LNCaP clone FGC (cell line): ENCODE results near the gene WDFY1.

Experiments
- DNase-seq: peaks from one replicate; pipeline ENCODE4 v3.0.0-alpha.2; 2011; ENCODE audit warnings: low read depth
- H3K4me3 ChIP-seq: 2 replicates; pipeline ENCODE4 v1.5.1; 2011; ENCODE audit warnings: mild to moderate bottlenecking, low read depth, low read length, control low read depth
- TF ChIP-seq, protein P1 (sequence below): IDR thresholded peaks from 2 replicates; pipeline ENCODE4 v1.5.1; 2012; ENCODE audit warnings: mild to moderate bottlenecking; ENCODE audit not compliant: control insufficient read depth, insufficient read depth; ENCODE audit errors: extremely low read depth

The WDFY1 gene

GRCh38 chr2:223897669-223898330 lies 47.3 kb downstream of the WDFY1 start:
- H3K4me3 ChIP-seq: no peak overlapping the region
- TF ChIP-seq, protein P1, sequence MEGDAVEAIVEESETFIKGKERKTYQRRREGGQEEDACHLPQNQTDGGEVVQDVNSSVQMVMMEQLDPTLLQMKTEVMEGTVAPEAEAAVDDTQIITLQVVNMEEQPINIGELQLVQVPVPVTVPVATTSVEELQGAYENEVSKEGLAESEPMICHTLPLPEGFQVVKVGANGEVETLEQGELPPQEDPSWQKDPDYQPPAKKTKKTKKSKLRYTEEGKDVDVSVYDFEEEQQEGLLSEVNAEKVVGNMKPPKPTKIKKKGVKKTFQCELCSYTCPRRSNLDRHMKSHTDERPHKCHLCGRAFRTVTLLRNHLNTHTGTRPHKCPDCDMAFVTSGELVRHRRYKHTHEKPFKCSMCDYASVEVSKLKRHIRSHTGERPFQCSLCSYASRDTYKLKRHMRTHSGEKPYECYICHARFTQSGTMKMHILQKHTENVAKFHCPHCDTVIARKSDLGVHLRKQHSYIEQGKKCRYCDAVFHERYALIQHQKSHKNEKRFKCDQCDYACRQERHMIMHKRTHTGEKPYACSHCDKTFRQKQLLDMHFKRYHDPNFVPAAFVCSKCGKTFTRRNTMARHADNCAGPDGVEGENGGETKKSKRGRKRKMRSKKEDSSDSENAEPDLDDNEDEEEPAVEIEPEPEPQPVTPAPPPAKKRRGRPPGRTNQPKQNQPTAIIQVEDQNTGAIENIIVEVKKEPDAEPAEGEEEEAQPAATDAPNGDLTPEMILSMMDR: no peak
- DNase-seq: no peak

- TF ChIP-seq, protein P1: no peak
- DNase-seq: no peak
These were observed 48.3 kb downstream of the WDFY1 start for GRCh38 chr2:223896833-223897311.

DNA sequence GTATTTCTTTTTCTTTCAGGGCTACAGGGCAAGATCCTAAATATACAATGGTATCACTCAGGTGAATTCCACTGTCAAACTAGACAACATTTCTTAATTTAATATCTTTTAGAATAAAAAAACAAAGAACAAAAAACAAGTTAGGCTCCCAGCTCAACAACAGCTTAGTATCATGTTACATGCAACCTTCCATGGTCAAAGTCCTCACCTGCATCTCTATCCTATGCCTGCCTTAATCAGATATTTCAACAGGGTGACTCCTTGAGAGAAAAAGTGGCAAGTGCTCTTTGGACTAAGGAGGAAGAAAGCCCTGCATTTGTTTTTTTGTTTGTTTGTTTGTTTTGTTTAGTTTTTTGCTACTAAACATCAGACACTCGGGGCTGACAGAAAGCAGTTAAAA lies 50.2 kb downstream of the WDFY1 start:
- TF ChIP-seq, protein P1: no peak
- no peak overlapping the region for H3K4me3 ChIP-seq
- DNase-seq: no peak

More at GRCh38 chr2:223896833-223897311, 48.3 kb downstream of the WDFY1 start:
- no peak overlapping the region for H3K4me3 ChIP-seq

DNA sequence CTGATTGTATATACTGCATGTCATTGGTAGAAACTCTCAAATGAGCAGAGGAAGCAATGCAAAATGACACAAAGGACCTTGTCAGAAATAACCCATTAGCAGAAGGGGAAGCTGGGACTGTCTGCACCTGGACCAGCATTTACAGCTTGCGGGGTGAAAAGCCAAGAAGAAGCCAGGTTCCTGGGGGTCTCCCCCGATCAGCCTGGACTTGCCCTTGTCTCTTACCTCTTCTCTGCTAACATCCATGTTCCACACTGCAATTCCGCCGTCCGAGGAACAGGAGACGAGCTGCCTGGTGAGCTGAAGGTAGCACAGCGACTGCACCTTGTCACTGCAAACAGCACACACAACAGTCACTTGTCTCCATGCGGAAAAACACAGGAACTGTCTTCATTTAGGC lies 51.1 kb downstream of the WDFY1 start:
- H3K4me3 ChIP-seq: no peak overlapping the region
- no peak for DNase-seq
- TF ChIP-seq, protein P1: no peak

GRCh38 chr2:223890721-223891120 lies 54.4 kb downstream of the WDFY1 start:
- DNase-seq: no peak
- no peak overlapping the region for H3K4me3 ChIP-seq
- TF ChIP-seq, protein P1: no peak

DNA sequence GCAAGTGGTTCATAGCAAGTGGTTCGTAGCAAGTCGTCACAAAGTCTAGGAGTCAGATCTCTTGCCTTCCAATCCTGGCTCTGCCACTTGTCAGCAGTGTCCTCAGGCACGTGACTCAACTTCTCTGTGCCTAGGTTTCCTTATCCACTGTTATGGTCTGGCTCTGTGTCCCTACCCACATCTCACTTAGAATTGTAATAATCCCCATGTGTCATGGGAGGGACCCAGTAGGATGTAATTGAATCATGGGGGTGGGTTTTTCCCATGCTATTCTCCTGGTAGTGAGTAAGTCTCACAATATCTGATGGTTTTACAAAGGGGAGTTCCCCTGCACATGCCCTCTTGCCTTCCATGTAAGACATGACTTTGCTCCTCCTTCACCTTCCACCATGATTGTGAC lies 55.9 kb downstream of the WDFY1 start:
- no peak for DNase-seq
- no peak overlapping the region for H3K4me3 ChIP-seq
- TF ChIP-seq, protein P1: no peak

GRCh38 chr2:223888251-223888650 lies 56.9 kb downstream of the WDFY1 start:
- no peak overlapping the region for H3K4me3 ChIP-seq
- DNase-seq: no peak
- TF ChIP-seq, protein P1: no peak
